H1 (cell line): ENCODE results near the gene PHF10.

ENCODE experiments used
- BCL11A ChIP-seq, 2 experiments: IDR thresholded peaks; one replicate each; pipeline ENCODE4 v1.6.1; 2011; ENCODE audit warnings: low read depth in 2 of 2, low read length in 2 of 2, mild to moderate bottlenecking in 2 of 2
- CHD2 ChIP-seq: IDR thresholded peaks from 2 replicates; pipeline ENCODE4 v1.6.1; 2012; ENCODE audit warnings: low read length, improper control_type of control experiment
- CTCF ChIP-seq, 3 experiments: IDR thresholded peaks; 1 replicate in 2 of 3; 2 replicates in 1 of 3; pipeline versions ENCODE4 v1.5.1 to v1.6.1; 2011; ENCODE audit warnings: low read length in 3 of 3, mild to moderate bottlenecking in 3 of 3, inconsistent platforms in 2 of 3, low read depth in 1 of 3, moderate library complexity in 1 of 3; ENCODE audit not compliant: insufficient read depth in 1 of 3; ENCODE audit errors: control extremely low read depth in 1 of 3
- EP300 ChIP-seq, 2 experiments: IDR thresholded peaks; 1 replicate in 1 of 2; 2 replicates in 1 of 2; pipeline ENCODE4 v1.6.1; 2011 to 2012; ENCODE audit warnings: low read depth in 2 of 2, low read length in 2 of 2, mild to moderate bottlenecking in 2 of 2, borderline replicate concordance in 1 of 2, inconsistent platforms in 1 of 2, moderate library complexity in 1 of 2
- EZH2 ChIP-seq: fragments of 200-600 bp; sonication (generic); IDR thresholded peaks from 2 replicates; pipeline ENCODE4 v1.7.1; 2012; ENCODE audit warnings: low read depth, mild to moderate bottlenecking, moderate library complexity, low read length, inconsistent platforms; ENCODE audit not compliant: severe bottlenecking
- JUN ChIP-seq: IDR thresholded peaks from 2 replicates; pipeline ENCODE4 v1.6.1; 2011; ENCODE audit warnings: low read depth, mild to moderate bottlenecking, improper control_type of control experiment, low read length
- KDM1A ChIP-seq: fragments of 200-600, 300-600 bp; sonication (generic); IDR thresholded peaks from 2 replicates; pipeline ENCODE4 v1.7.1; 2016; ENCODE audit warnings: mild to moderate bottlenecking, low read length, borderline replicate concordance
- POLR2A ChIP-seq, 2 experiments: IDR thresholded peaks; 1 replicate in 1 of 2; 2 replicates in 1 of 2; pipeline ENCODE4 v1.6.1; 2011; ENCODE audit warnings: low read depth in 2 of 2, low read length in 2 of 2, mild to moderate bottlenecking in 2 of 2; ENCODE audit errors: control extremely low read depth in 1 of 2
- POLR2AphosphoS5 ChIP-seq: IDR thresholded peaks from 2 replicates; pipeline ENCODE4 v1.6.1; 2011; ENCODE audit warnings: low read depth, low read length
- SIN3A ChIP-seq, 2 experiments: IDR thresholded peaks in 1 of 2; conservative IDR thresholded peaks in 1 of 2; 2 replicates each; pipeline ENCODE4 v1.6.1; 2011 to 2012; ENCODE audit warnings: low read length in 2 of 2, improper control_type of control experiment in 1 of 2, low read depth in 1 of 2, mild to moderate bottlenecking in 1 of 2
- SP1 ChIP-seq: IDR thresholded peaks from 2 replicates; pipeline ENCODE4 v1.6.1; 2011; ENCODE audit warnings: low read depth, low read length
- TAF7 ChIP-seq: optimal IDR thresholded peaks from 2 replicates; pipeline ENCODE3; 2011; ENCODE audit warnings: low read depth, mild to moderate bottlenecking, inconsistent platforms, low read length, moderate library complexity, borderline replicate concordance
- YY1 ChIP-seq: IDR thresholded peaks from 2 replicates; pipeline ENCODE4 v1.6.1; 2011; ENCODE audit warnings: low read depth, mild to moderate bottlenecking, low read length

- TF ChIP-seq SP1 (no peak), CTCF (IDR thresholded peaks at IDR 0.05; ENCODE audit: control extremely low read depth in 1 of 3, insufficient read depth in 1 of 3, low read depth in 1 of 3, low read length in 3 of 3) (no peak), CHD2 (no peak), POLR2A (IDR thresholded peaks at IDR 0.05; ENCODE audit: control extremely low read depth in 1 of 2, low read depth in 2 of 2, low read length in 2 of 2) (no peak), EZH2 (no peak), KDM1A (no peak), YY1 (no peak), JUN (no peak), EP300 (IDR thresholded peaks at IDR 0.05; ENCODE audit: borderline replicate concordance in 1 of 2, low read depth in 2 of 2, low read length in 2 of 2) (no peak), POLR2AphosphoS5 (no peak), BCL11A (IDR thresholded peaks at IDR 0.05; ENCODE audit: low read depth in 2 of 2, low read length in 2 of 2) (no peak), SIN3A (conservative IDR thresholded peaks at IDR 0.05 in 1 of 2, IDR thresholded peaks at IDR 0.05 in 1 of 2; ENCODE audit: low read depth in 1 of 2, low read length in 2 of 2) (no peak), TAF7 (no peak)
Observed at GRCh38 chr6:169766921-169767736, 42.8 kb upstream of the PHF10 start.
